Endothelial cell of umbilical vein (primary cell): ENCODE measurements around the gene AGBL4. TPM values are rescaled to one million over a fixed set of nuclear protein-coding genes. Genes with fewer than 3 reads are reported as not detected.

Experiments
- BruUV-seq: library from RNA; stranded (reverse); fragments of 400-500 nt; replicated peaks from 2 replicates; lab custom pipeline; 2021; lab: Mats Ljungman, UMichigan
- CTCF ChIA-PET: fragments of 300-600, 350-600 bp; sonication (Branson Sonifier 250); formaldehyde crosslinking; loops from one replicate; lab custom pipeline; 2021; ENCODE audit warnings: antibody characterized with exemption, inconsistent platforms; lab: Charles Lee
- POLR2A ChIA-PET: fragments of 300-600, 350-600 bp; sonication (Branson Sonifier 250); formaldehyde crosslinking; loops from one replicate; lab custom pipeline; 2021; ENCODE audit warnings: antibody characterized with exemption, inconsistent platforms; lab: Charles Lee
- DNase-seq: peaks from one replicate; pipeline ENCODE4 v3.0.0-alpha.2; 2011; ENCODE audit warnings: low read depth, low spot score
- FAIRE-seq: peaks from 2 replicates; lab custom pipeline; 2011; peaks lifted over from hg19 to GRCh38; lab: Jason Lieb, UNC
- H2AFZ ChIP-seq: 2 replicates; pipeline ENCODE4 v1.6.0; 2012; ENCODE audit warnings: low read depth, low read length, control low read depth, inconsistent platforms
- H3K27ac ChIP-seq: 2 replicates; pipeline ENCODE4 v1.5.1; 2011; ENCODE audit warnings: low read depth, mild to moderate bottlenecking, control low read depth, low read length, moderate library complexity; ENCODE audit not compliant: insufficient read depth
- H3K27me3 ChIP-seq, 2 experiments: 2 replicates each; pipeline versions ENCODE4 v1.6.0 to v1.6.1; 2011; ENCODE audit warnings: low read length in 2 of 2, mixed read lengths in 1 of 2; ENCODE audit not compliant: control insufficient read depth in 2 of 2, insufficient read depth in 2 of 2
- H3K36me3 ChIP-seq, 2 experiments: 2 replicates in 1 of 2; 3 replicates in 1 of 2; pipeline ENCODE4 v1.5.1; 2011; ENCODE audit warnings: low read length in 2 of 2, mild to moderate bottlenecking in 1 of 2, moderate library complexity in 1 of 2; ENCODE audit not compliant: control insufficient read depth in 2 of 2, insufficient read depth in 2 of 2; ENCODE audit errors: extremely low read depth in 1 of 2
- H3K4me1 ChIP-seq: 3 replicates; pipeline ENCODE4 v1.5.1; 2011; ENCODE audit warnings: mild to moderate bottlenecking, low read length; ENCODE audit not compliant: control insufficient read depth, insufficient read depth; ENCODE audit errors: extremely low read depth
- H3K4me2 ChIP-seq: 2 replicates; pipeline ENCODE4 v1.6.1; 2011; ENCODE audit warnings: low read length, control low read depth, mixed read lengths; ENCODE audit not compliant: insufficient read depth
- H3K4me3 ChIP-seq, 3 experiments: fragments of 200-600 bp in 1 of 3; sonication (generic), shearing (Covaris generic) in 1 of 3; replicated peaks in 1 of 3; 2 replicates each; pipeline ENCODE4 v1.5.1; 2011 to 2016; ENCODE audit warnings: control low read depth in 3 of 3, low read length in 3 of 3, mild to moderate bottlenecking in 2 of 3, inconsistent platforms in 1 of 3, low read depth in 1 of 3, moderate library complexity in 1 of 3; ENCODE audit not compliant: insufficient read depth in 1 of 3
- H3K79me2 ChIP-seq: 2 replicates; pipeline ENCODE4 v1.6.0; 2012; ENCODE audit warnings: low read length, inconsistent platforms; ENCODE audit not compliant: control insufficient read depth, insufficient read depth
- H3K9ac ChIP-seq: replicated peaks from 2 replicates; pipeline ENCODE3; 2011; ENCODE audit warnings: low read length, control low read depth; ENCODE audit not compliant: insufficient read depth; ENCODE audit errors: extremely low read depth
- H3K9me1 ChIP-seq: replicated peaks from 3 replicates; pipeline ENCODE4 v1.6.0; 2011; ENCODE audit warnings: mild to moderate bottlenecking, low read length; ENCODE audit not compliant: control insufficient read depth, insufficient read depth; ENCODE audit errors: extremely low read depth
- H3K9me3 ChIP-seq: replicated peaks from 2 replicates; pipeline ENCODE4 v1.5.1; 2012; ENCODE audit warnings: low read length, inconsistent platforms; ENCODE audit not compliant: control insufficient read depth, insufficient read depth
- H4K20me1 ChIP-seq: replicated peaks from 2 replicates; pipeline ENCODE3; 2011; ENCODE audit warnings: mild to moderate bottlenecking, low read length; ENCODE audit not compliant: control insufficient read depth, insufficient read depth; ENCODE audit errors: extremely low read depth
- CTCF ChIP-seq, 2 donors: IDR thresholded peaks; 1 replicate in 1 of 2; 2 replicates in 1 of 2; pipeline ENCODE4 v1.5.1; 2011; ENCODE audit warnings: low read length in 2 of 2, mild to moderate bottlenecking in 2 of 2, moderate library complexity in 2 of 2, control low read depth in 1 of 2, inconsistent platforms in 1 of 2, low read depth in 1 of 2; ENCODE audit not compliant: insufficient read depth in 1 of 2; ENCODE audit errors: extremely low read depth in 1 of 2
- EZH2 ChIP-seq: IDR thresholded peaks from 2 replicates; pipeline ENCODE4 v1.6.1; 2012; ENCODE audit warnings: borderline replicate concordance, low read depth, mild to moderate bottlenecking, moderate library complexity, low read length, inconsistent platforms; ENCODE audit not compliant: severe bottlenecking
- FOS ChIP-seq: IDR thresholded peaks from 2 replicates; pipeline ENCODE4 v1.6.1; 2011; ENCODE audit warnings: mild to moderate bottlenecking, low read length, moderate library complexity, borderline replicate concordance; ENCODE audit not compliant: insufficient read depth
- GATA2 ChIP-seq: IDR thresholded peaks from 2 replicates; pipeline ENCODE4 v1.7.0; 2011; ENCODE audit warnings: low read depth, mild to moderate bottlenecking, moderate library complexity, mixed read lengths, low read length; ENCODE audit not compliant: insufficient read length, insufficient read depth
- JUN ChIP-seq: IDR thresholded peaks from 2 replicates; pipeline ENCODE4 v1.6.1; 2011; ENCODE audit warnings: borderline replicate concordance, low read depth; ENCODE audit not compliant: insufficient read length, insufficient read depth
- MAX ChIP-seq: IDR thresholded peaks from 2 replicates; pipeline ENCODE4 v1.6.1; 2011; ENCODE audit not compliant: insufficient read depth, insufficient read length
- MYC ChIP-seq: IDR thresholded peaks from one replicate; pipeline ENCODE4 v1.6.1; 2011; ENCODE audit warnings: mild to moderate bottlenecking, low read depth, low read length
- POLR2A ChIP-seq: IDR thresholded peaks from 2 replicates; pipeline ENCODE4 v1.6.1; 2012; ENCODE audit warnings: low read depth, mild to moderate bottlenecking, control low read depth, low read length
- POLR2AphosphoS5 ChIP-seq: IDR thresholded peaks from 2 replicates; pipeline ENCODE4 v1.6.1; 2012; ENCODE audit warnings: low read depth, mild to moderate bottlenecking, control low read depth, low read length, moderate library complexity; ENCODE audit not compliant: insufficient read depth
- dilution Hi-C: fragments of 300-500 bp; cut with MboI; formaldehyde crosslinking; loops from one replicate; pipeline ENCODE4 v1.15.0; 2019; ENCODE audit warnings: low sequenced_read_pairs; ENCODE audit not compliant: extremely low pct_ligation_motif_present
- intact Hi-C: fragments of 100-400 bp; cut with micrococcal nuclease; formaldehyde crosslinking; loops from one replicate; pipeline ENCODE4 v1.10.0; 2022
- polyA plus RNA-seq, 4 experiments: library from polyadenylated mRNA; depleted of rRNA in 3 of 4; stranded (reverse) in 3 of 4; unstranded in 1 of 4; fragments of >200 nt; gene quantifications; 2 replicates each; pipeline versions ENCODE4 v1.2.1 to v1.2.3, GENCODE V29; 2011 to 2012; ENCODE audit warnings: missing spikeins in 1 of 4
- total RNA-seq: library from RNA; stranded (reverse); gene quantifications from 2 replicates; pipeline ENCODE4 v1.2.3, GENCODE V29; 2021

Gene AGBL4
- total and polyA plus RNA-seq, 2 donors (not counting 3 experiments of a cell fraction or from before 2014, with no cell fraction given): not detected

GRCh38 chr1:48687282-48688045, 1336.3 kb downstream of the AGBL4 start:
- H3K27me3 ChIP-seq: no peaks in the 10 kb centered on the region
- H3K27ac ChIP-seq: no peak overlapping the region
- H3K9me1 ChIP-seq: no peaks in the 10 kb centered on the region
- POLR2A ChIA-PET: no interaction called here
- no peaks in the 10 kb centered on the region for H3K9me3 ChIP-seq
- dilution Hi-C loops: no loop called here
- H3K36me3 ChIP-seq: no peaks in the 10 kb centered on the region
- no peak for FAIRE-seq
- no peaks in the 10 kb centered on the region for H4K20me1 ChIP-seq
- no peak overlapping the region for H3K9ac ChIP-seq
- intact Hi-C loops: no loop called here
- no peak for DNase-seq
- BruUV-seq: no TSS peak
- H3K79me2 ChIP-seq: no peaks in the 10 kb centered on the region
- no peak overlapping the region for H2AFZ ChIP-seq
- CTCF ChIA-PET: interaction anchor here (2.0 kb wide), 1 partner anchor 10 kb away, joined by 7 read pairs; no protein-coding TSS in a partner anchor
- no peak overlapping the region for H3K4me2 ChIP-seq
- H3K4me3 ChIP-seq: no peak overlapping the region
- H3K4me1 ChIP-seq: no peaks in the 10 kb centered on the region
- no peak for TF ChIP-seq POLR2A
- TF ChIP-seq EZH2: no peak
- no peak for TF ChIP-seq CTCF (IDR thresholded peaks at IDR 0.05; ENCODE audit: extremely low read depth in 1 of 2, insufficient read depth in 1 of 2, low read depth in 1 of 2, low read length in 2 of 2)
- TF ChIP-seq GATA2: no peak

- H3K27ac ChIP-seq: no peak overlapping the region
- intact Hi-C loops: no loop called here
- TF ChIP-seq EZH2: no peak
- no peak for TF ChIP-seq MYC
- no peak for TF ChIP-seq POLR2A
- TF ChIP-seq JUN: no peak
- no peak for TF ChIP-seq GATA2
- TF ChIP-seq CTCF (IDR thresholded peaks at IDR 0.05; ENCODE audit: extremely low read depth in 1 of 2, insufficient read depth in 1 of 2, low read depth in 1 of 2, low read length in 2 of 2): no peak
- TF ChIP-seq POLR2AphosphoS5: no peak
- TF ChIP-seq MAX: no peak
- no peak for TF ChIP-seq FOS
These were observed 1337.6 kb downstream of the AGBL4 start for GRCh38 chr1:48686159-48686558.

More at GRCh38 chr1:48686159-48686558, 1337.6 kb downstream of the AGBL4 start:
- Histone ChIP-seq H3K9me1 (no peaks in the 10 kb centered on the region), H3K4me3 (no peak overlapping the region), H3K36me3 (no peaks in the 10 kb centered on the region), H3K4me1 (no peaks in the 10 kb centered on the region), H3K4me2 (no peak overlapping the region), H2AFZ (no peak overlapping the region), H3K79me2 (no peaks in the 10 kb centered on the region), H4K20me1 (no peaks in the 10 kb centered on the region), H3K9me3 (no peaks in the 10 kb centered on the region), H3K9ac (no peak overlapping the region), H3K27me3 (no peaks in the 10 kb centered on the region)
- dilution Hi-C loops: no loop called here
- ChIA-PET CTCF (no interaction called here), POLR2A (no interaction called here)
- no peak for DNase-seq
- no TSS peak for BruUV-seq
- FAIRE-seq: no peak
